ENCODE results near the gene ZNF674.

GRCh38 chrX:46573892-46574773 is 28.9 kb upstream of the ZNF674 start:
- TF ChIP-seq CTCF (conservative IDR thresholded peaks at IDR 0.05; ENCODE audit: low read depth, low read length) (no peak; the same call in 1 of the 2 replicates), EZH2 (IDR thresholded peaks at IDR 0.05; ENCODE audit: borderline replicate concordance, low read depth, low read length, poor library complexity, severe bottlenecking) (no peak)
